Inferior parietal cortex (tissue), 1 donor: ENCODE results near the gene AATF.

ENCODE experiments used
- DNase-seq: peaks from one replicate; pipeline ENCODE4 v3.0.0-alpha.2; 2016; ENCODE audit errors: extremely low spot score

AATF gene

DNA sequence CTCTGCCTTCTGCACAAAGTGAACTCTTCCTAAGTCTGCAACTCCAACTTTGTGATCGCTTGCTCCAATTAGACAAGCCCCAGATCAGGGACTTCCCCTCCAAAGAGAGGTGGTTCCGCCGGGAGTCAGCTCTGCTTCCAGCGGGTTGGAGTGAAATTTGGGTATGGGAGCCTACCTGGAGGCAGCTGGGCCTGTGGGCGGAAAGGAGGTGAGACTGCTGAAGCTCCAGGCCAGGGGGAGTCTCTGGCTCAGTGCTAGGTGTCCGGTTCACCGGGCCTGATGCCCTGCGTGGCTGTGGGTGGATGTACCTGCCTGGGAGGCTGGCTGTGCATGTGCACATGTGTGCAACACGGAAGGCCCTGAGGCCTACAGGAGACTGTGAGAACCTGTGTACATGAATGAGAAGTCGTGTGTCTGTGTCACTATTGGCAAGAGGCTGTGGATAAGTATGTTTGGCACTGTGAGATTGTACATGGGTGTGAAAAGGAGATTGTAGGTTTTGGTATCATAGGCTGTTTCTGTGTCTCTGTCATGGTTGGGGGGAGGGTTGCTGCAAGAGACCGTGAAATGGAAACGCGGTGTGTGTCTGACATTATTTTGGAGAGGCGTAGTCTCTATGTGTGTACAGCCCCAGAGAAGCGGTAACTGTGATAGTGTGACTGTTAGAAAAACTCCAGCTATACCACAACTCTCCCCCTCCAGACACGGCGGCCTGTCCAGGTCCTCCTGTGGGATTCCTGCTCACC, 7.3 kb upstream of the AATF start:
- no peak for DNase-seq

DNA sequence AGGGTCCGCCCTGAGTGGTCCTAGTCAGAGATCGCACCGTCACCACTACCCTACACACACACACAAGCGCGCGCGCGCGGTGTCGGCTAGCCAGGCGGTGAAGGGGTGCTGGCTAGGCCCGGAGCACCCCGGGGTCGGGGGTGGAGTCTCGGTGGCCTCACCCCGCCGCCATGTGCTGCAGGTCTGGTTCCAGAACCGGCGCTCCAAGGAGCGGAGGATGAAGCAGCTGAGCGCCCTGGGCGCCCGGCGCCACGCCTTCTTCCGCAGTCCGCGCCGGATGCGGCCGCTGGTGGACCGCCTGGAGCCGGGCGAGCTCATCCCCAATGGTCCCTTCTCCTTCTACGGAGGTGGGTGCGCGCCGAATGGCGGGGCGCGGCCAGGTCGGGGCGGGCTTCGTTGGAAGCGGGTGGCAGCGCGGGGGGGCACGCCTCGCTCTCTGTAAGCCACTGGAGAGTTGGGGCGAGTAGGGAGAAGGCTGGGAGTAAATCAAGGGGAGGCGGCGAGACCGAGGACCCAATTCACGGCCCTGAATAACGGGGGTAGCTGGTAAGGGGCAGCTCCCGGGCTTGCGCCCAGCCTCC, 6.6 kb upstream of the AATF start:
- DNase-seq, result no peak

DNA sequence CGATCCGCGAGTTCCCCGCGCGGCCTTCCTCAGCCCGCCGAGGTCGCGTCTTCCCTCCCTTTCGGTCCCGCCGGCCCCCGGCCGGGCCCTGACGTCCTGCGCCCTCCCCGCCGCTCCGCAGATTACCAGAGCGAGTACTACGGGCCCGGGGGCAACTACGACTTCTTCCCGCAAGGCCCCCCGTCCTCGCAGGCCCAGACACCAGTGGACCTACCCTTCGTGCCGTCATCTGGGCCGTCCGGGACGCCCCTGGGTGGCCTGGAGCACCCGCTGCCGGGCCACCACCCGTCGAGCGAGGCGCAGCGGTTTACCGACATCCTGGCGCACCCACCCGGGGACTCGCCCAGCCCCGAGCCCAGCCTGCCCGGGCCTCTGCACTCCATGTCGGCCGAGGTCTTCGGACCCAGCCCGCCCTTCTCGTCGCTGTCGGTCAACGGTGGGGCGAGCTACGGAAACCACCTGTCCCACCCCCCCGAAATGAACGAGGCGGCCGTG, 6.1 kb upstream of the AATF start:
- DNase-seq, result no peak

DNA sequence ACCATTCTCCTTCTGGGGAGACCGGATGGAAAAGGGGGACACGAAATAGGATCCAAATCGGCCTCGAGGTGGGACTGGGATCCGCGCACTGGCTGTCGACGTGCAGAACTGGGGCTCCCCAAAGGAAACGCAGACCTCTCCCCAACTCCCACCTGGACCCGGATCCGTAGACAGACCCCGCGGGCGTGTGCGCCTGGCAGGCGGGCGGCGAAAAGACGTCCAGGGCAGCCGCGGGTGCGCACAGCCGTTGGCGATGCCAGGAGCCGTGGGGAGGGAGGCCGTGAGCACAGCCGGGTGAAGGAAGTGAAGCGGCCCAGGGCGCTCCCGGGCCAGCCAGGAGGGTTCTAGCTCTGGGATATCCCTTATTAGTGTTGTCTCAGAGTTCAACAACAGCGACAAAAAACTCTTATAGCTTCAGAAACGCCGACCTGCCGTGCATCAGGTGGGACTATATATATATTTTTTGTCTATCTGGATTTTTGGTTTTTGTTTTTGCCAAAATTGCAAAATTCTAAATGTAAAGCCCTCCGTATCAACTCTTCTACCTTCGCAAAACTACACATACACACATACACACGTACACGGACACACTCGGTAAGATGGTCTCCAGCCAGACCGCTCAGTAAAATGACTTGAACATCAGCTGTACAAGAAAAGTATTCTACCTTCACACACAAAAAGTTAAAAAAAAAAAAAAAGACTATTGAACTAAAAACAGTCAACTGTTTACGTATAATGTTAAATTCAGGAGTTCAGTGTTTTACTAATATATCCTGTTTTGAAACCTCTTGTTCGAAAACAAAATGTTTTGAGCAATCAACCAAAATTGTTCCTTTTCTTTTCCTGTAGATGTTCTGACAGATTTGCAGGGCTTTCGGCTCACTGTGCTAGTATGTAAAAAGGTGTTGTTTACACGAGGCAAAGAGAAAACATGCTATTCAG, 5.2 kb upstream of the AATF start:
- DNase-seq, result no peak

DNA sequence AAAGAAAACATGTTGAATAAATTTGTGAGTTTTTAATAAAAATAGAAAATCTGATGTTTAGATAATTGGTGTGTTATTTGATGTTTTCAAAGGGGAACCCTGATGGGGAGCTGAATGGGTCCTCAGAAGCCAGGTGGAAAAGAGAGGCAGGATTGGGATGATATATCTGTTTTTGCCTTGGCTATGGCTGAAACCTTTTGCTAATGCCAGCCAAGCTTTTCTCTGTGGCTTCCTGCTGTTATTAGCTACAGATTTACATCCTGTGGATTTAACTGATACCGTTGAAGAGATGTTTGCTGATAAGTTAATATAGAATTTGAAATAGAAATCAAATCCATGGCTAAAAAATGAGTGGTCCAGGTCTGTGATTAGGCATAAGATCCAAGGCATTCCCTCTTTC, 4.2 kb upstream of the AATF start:
- no peak for DNase-seq

DNA sequence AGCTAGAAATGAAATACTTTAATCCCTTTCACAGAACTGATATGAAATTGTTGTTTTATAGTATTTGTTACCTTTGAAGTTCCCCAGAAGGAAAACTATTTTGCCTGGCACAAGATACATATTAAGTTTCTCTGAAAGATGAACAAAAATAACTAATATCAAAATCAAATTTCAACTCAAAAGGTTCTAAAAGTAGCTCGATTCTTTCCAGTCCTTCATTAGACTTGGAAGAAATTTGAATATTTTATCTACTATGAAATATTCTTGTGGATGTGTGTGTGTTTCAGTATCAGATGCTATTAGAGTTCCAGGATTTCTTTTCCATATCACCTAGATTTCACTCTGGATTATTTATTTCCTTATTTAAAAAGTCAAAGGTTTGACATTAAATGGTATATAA, 3.6 kb upstream of the AATF start:
- DNase-seq, result no peak

DNA sequence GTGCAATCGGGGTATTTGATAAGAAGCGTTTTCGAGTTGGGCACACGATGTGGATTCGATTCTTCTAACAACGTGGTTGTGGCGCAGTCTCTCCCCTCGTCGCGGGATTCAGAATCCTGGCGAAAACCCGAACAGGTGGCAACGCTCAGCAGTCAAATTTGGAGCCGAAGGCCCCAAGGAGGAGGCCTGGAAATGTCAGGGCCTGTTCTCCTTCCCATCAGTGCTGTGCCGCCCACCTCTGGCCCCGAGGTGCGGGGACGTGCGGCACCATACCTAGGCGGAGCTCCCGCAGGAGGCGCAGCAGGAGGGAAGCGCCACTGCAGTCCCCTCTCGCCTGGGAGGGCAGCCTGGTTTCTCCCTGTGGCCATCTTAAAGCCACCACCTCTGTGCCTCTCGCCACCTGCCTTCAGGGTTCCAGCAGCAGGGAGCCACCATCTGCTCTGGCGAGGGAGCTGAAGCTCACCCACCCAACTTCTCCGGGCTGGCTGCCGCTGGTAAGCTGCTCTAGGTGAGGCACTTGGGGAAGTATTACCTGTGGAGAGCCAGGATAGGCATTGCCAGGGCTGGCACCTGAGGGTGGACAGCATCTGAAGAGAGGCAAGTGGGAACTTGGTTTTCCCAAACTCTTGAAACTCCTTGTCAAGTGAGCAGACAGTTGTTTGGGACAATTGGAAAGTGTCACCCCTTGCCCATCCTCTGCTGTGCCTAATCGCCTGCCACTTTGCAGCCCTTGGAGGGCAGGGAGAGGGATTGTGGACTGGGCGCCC, 2.6 kb upstream of the AATF start:
- no peak for DNase-seq

DNA sequence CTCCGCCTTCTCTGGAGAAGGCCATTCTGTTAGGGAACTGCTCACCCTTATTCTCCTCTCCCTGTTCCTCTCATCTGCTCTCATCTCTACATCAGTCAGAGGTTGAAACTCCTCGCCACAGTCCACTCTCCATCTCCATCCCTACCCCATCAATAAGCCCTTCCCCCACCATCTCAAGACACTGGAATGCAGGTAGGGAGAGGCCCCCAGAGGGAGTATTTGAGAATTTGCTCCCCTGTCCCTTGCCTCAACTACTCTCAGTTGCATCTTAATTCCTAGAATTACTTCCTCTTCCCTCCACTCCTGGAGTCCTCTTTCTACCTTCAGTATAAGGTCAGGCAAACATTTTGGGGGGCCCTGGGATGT, 2.0 kb upstream of the AATF start:
- no peak for DNase-seq

DNA sequence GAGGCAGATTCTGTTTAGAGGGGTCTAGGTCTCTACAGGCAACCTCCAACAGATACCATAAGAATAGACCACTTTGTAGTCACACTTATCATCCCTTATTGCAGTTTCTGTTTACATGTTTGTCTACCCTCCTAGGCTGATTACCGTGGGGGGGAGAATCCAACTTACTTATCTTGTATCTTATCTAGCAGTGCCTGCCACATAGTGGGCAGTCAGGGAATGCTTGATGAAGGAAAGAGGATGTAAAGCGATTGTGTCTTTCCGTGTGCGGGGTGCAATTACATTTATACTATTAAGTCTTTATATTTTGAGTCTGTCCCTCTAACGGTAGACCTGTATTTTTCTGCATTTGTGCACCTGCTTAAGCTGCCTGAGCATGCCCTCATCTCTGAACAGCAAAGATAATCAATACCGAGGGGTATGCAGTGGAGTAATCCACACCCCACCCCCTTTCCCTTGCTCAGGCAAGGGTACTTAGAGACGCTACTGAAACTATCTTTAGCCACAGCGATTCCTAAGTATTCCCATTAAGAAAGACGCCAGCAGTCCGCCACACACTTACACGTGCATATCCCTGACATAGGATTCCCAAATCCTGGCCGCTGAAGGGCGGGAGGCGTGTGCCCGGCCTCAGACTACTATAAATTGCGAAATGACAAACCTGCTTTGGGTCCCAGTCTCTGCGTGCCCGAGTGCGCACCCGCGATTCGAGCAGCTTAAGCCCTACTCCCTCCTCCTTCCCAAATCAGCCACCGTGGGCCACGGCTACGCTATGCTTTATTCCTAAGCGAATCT, 635 bp upstream of the AATF start:
- peak; percentile 12 for DNase-seq

DNA sequence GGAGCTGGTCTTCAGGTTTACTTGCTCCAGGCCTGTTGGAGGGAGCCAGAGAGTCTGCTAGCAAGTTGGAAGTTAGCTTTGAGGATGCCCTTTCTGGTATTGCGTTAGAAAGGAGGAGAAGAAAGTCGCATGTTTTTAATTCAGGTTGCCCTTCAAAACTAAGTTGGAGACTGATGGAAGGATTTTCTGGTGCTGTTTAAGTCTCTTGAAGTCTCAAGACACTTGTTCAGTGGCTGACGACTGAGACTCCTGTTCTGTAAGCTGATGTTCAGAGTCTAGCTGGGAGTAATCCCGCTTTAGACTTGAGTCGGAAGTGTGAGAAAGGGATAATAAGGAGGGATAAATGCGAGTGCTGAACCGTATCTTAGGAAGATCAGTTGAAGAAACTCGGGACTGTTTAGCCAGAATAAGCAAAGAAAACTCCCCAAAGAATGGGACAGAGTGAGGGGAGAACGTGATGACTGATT, 740 bp downstream of the AATF start:
- peak; percentile 37 for DNase-seq

DNA sequence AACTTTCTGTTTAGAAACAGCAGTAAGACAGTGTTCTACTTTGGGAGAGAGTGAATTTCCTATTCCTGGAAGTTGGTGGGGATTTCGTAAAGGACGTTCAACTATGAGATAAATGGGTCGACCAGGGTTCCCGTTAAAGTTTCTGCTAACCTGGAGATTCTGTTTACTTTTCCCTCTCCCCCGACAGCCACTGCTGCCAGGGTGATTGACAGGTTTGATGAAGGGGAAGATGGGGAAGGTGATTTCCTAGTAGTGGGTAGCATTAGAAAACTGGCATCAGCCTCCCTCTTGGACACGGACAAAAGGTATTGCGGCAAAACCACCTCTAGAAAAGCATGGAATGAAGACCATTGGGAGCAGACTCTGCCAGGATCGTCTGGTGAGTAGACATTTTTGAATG, 1.3 kb downstream of the AATF start:
- DNase-seq, result no peak

DNA sequence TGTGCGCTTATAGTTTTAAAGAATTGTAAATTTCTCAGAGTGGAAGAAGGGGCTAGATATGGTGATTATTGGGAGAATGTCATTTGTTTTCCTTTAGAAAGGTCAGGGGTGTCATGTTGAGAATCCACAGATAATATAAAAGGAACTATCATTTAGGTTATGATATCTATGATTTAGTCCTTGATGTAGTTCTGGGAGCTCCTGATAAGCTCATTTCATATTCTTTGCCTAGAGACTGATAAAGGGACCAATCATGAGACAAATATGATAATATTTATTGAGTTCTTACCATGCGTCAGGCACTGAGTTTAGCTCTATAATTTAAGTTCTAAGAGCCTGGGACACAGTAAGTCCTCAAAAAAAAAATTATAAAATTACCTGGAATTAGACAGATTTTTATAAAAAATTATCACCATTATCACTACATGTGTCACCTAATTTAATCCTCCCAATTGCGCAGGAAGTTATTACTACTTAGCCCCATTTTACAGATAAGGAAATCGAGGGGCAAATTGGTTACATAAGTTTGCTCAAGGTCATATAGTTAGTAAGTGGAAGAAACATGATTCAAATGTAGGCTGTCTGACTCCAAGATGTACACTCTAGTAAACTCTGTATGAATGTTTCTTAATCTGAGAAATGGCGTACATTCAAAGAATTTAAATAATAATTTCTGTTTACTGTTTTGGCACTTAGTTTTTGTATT, 2.5 kb downstream of the AATF start:
- DNase-seq, result no peak

DNA sequence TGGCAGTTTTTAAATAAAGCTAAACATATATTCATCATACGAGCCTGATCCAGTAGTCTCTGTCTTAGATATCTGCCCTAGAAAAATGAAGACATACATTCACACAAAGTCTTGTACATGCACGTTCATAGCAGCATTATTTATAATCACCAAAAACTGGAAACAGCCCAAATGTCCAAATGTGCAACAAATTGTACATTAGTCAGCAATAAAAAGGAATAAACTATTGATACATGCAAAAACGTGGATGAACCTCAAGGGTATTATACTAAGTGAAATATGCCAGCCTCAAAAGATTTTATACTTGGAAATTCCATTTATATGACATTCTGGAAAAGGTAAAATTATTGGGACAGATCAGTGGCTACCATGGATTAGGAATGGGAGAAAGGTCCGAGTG, 22.8 kb downstream of the AATF start:
- DNase-seq, result no peak

DNA sequence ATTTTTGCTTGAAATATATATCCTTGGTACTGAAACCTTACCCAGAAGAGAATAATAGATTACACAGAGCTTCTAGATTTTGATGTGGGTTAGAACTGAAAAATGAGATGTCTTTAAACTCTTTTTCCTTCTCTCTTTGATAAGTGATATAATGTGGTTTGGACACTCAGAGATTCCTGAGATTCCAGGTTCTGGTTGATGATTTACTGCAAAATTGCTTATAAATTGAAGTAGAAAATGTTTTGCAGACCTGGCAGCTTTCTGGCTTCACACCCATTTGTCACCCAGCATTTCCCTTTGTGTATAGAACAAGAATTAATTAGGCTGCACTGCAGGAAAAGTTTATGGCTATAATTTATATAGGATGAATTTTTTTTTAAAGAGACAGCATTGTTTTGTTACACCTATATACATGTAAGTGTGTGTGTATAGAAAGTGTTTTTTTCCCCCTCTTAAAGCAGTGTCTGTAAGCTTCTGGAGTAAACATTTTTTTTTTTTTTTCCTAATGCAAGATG, 23.5 kb downstream of the AATF start:
- DNase-seq, result no peak

DNA sequence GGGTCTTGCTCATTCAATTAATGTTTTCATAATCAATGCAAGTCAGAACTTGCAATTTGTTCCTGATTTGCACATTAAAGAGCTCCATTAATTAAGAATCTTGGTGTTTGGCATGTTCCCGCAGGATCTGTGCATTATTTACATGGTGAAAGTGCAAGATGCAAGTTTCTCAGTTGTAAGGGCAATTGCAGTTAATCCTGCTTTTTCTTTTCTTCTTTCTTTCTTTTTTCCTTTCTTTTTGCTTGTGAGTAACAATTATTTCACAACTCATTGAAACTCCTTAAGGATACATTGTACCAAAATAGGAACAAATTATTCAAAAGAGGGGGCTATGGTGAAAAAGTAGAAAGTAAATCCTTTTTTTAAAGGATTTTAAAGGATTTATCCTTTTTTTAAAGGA, 24.2 kb downstream of the AATF start:
- no peak for DNase-seq

DNA sequence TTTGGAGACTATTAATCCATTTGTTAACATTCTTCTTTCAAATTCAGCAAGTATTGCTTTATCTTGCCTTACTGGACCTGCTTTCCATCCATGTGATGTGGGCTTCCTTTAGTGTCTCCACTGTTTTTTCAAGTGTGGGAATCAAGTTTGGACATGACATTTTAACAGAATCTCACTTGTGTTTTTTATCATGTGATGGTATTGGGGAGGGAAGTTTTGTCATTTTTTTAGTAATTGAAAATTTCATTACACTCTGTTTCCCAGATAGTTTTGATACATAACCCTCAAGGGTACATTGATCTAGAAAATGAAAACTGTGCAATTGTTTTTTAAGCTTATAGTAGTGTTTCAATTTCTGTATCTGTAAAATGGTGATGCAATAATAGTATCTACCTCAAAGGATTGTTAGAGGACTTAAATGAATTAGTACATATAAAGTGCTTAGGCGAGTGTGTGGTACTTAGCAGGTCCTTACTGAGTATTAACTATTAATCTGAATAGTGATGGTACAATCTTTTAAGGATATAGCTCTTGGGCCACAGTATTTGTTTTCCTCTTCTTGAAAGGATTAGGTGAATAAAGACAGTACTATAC, 27.3 kb downstream of the AATF start:
- DNase-seq, result no peak

DNA sequence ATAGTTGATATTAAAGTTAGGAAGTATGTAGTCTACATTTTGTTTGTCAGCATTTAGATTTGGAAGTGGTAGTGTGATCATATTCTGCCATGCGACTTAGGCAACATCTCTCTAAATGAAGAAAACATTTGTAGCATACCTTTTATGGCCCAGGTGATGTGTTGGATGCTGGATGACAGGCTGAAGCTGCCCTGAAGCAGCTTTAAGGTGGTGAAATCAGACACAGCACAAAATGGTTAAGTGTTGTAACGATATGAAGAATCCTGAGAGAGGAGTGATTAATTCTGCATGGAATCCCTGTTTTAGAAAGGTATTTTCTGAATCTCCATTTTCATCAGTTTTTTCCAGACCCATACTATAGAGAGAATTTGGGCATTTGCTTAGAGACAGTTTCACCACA, 28.3 kb downstream of the AATF start:
- DNase-seq, result no peak

DNA sequence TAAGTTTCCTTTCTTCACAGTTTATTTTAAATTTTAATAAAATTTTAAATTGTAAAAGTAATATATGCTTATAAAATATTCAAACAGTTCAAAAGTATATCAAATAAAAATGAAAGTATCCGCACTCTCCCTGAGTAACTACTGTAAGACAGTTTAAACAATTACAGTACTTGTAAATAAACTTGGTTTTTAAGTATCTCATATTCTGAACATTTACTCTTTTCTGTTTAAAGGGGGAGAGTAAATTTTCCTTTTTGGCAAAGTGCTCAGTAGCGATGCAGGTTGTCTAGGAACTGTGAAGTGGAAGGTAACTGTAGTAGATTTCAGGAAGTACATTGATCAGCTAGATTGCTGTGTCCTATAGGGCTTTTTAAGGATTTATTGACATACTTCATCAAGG, 28.8 kb downstream of the AATF start:
- no peak for DNase-seq

DNA sequence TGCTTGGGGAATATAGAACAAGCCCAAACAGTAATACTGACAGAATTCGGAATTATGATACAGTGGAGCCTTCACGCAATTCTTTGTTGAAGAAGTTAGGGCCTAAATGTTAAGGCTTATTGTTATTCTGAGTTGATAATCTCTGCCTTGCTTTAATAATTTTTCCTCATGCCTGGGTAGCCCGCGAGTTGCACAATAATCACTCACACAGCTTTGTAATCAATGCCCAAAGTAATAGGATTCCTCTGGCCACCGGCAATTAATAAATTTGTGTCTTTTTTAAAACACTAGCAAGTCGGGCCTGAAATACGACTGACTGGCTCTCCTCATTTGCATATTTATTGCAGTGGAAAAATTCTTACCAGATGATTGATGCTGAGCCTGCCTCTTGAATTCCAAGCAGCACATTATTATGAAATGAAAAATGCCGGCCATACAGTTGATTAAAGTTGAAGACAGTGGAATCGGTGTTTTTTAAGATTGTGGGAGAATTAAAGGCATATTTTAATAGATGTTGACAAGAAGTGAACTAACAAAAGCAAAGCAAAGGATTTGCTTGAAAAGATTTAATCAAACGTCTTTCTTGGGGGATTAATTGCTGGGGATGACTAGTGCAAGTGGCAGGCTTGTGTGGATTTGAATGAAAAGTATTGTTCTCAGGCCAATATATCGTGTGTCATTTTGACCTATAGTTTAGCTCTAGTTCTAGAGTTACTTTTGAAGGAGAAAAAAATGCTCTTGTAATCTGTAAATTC, 30.2 kb downstream of the AATF start:
- DNase-seq, result no peak
